ENCODE results near the gene CBX1. TPM values are rescaled to one million over a fixed set of nuclear protein-coding genes. Genes with fewer than 3 reads are reported as not detected.

CBX1 gene
- total RNA-seq, 4 donors from 2014 or later, result 18.4 to 27.5 (median 22.3) TPM

- no peaks in the 10 kb centered on the region for H3K36me3 ChIP-seq
- WGBS, result 92% methylated on average over 3 of the region's 3 CpGs
- no peaks in the 10 kb centered on the region for H3K9me3 ChIP-seq
- H3K4me1 ChIP-seq, result no peaks in the 10 kb centered on the region
- DNase-seq (ENCODE audit: low spot score in 2 of 2), result no peak
- TF ChIP-seq POLR2AphosphoS5 (IDR thresholded peaks at IDR 0.05), result no peak
- TF ChIP-seq CTCF (IDR thresholded peaks at IDR 0.05), result no peak
- no peak for TF ChIP-seq POLR2A (IDR thresholded peaks at IDR 0.05)
- no peak for TF ChIP-seq EP300 (IDR thresholded peaks at IDR 0.05)
- no peak overlapping the region for H3K27ac ChIP-seq
- peaks cover 53% of the 10 kb centered on the region for H3K27me3 ChIP-seq
- no peak overlapping the region for H3K4me3 ChIP-seq
These were observed 43.9 kb upstream of the CBX1 start for GRCh38 chr17:48144976-48145798.

- no peaks in the 10 kb centered on the region for H3K36me3 ChIP-seq
- no peak overlapping the region for H3K27ac ChIP-seq
- no peak overlapping the region for H3K4me3 ChIP-seq
- DNase-seq (ENCODE audit: low spot score in 2 of 2), result no peak
- 67% methylated on average over 8 of the region's 8 CpGs for WGBS
- H3K9me3 ChIP-seq, result no peaks in the 10 kb centered on the region
- peaks cover 44% of the 10 kb centered on the region for H3K27me3 ChIP-seq
- H3K4me1 ChIP-seq, result no peaks in the 10 kb centered on the region
- TF ChIP-seq CTCF (IDR thresholded peaks at IDR 0.05) (no peak), POLR2AphosphoS5 (IDR thresholded peaks at IDR 0.05) (no peak), POLR2A (IDR thresholded peaks at IDR 0.05) (no peak), EP300 (IDR thresholded peaks at IDR 0.05) (no peak)
These were observed 43.0 kb upstream of the CBX1 start for GRCh38 chr17:48144231-48144630.

- no peaks in the 10 kb centered on the region for H3K9me3 ChIP-seq
- H3K4me1 ChIP-seq, result no peaks in the 10 kb centered on the region
- no peak overlapping the region for H3K4me3 ChIP-seq
- H3K36me3 ChIP-seq, result no peaks in the 10 kb centered on the region
- H3K27ac ChIP-seq, result no peak overlapping the region
- no peak for DNase-seq (ENCODE audit: low spot score in 2 of 2)
- WGBS, result 34% methylated on average over 6 of the region's 6 CpGs
- no peak for TF ChIP-seq POLR2A (IDR thresholded peaks at IDR 0.05)
- no peak for TF ChIP-seq EP300 (IDR thresholded peaks at IDR 0.05)
- TF ChIP-seq CTCF (IDR thresholded peaks at IDR 0.05), result no peak
- TF ChIP-seq POLR2AphosphoS5 (IDR thresholded peaks at IDR 0.05), result no peak
- H3K27me3 ChIP-seq, result peaks cover 39% of the 10 kb centered on the region
These were observed 42.4 kb upstream of the CBX1 start for GRCh38 chr17:48143629-48144028.

GRCh38 chr17:48139944-48140343, 38.7 kb upstream of the CBX1 start:
- no peak overlapping the region for H3K4me3 ChIP-seq
- H3K36me3 ChIP-seq, result no peaks in the 10 kb centered on the region
- H3K9me3 ChIP-seq, result no peaks in the 10 kb centered on the region
- DNase-seq (ENCODE audit: low spot score in 2 of 2), result no peak
- no peak overlapping the region for H3K27ac ChIP-seq
- no peaks in the 10 kb centered on the region for H3K4me1 ChIP-seq
- 82% methylated on average over 2 of the region's 2 CpGs for WGBS
- peaks cover 20% of the 10 kb centered on the region for H3K27me3 ChIP-seq
- TF ChIP-seq POLR2A (IDR thresholded peaks at IDR 0.05) (no peak), EP300 (IDR thresholded peaks at IDR 0.05) (no peak), CTCF (IDR thresholded peaks at IDR 0.05) (no peak), POLR2AphosphoS5 (IDR thresholded peaks at IDR 0.05) (no peak)

DNA sequence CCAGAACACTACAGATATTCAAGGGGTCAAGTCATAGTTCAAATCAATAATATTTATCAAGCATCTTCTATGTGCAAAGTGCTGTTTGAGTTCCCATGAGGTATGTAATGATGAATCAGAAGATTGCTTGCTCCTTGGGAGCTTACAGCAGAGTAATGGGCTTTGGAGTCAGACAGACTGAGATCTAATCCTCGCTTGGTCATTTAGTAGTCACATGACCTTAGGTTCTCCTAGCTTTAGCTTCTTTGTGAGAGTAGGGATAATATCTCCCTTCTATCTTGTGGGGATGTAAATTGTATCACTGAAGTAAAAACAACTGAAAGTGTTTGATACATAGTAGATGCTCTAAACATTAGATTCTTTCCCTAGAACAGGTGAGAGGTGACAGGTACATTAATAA, 36.4 kb upstream of the CBX1 start:
- DNase-seq (ENCODE audit: low spot score in 2 of 2), result no peak
- peaks cover 3% of the 10 kb centered on the region for H3K27me3 ChIP-seq
- WGBS, result 79% methylated on average over 1 of the region's 1 CpG
- TF ChIP-seq CTCF (IDR thresholded peaks at IDR 0.05), result no peak
- no peak for TF ChIP-seq POLR2A (IDR thresholded peaks at IDR 0.05)
- TF ChIP-seq POLR2AphosphoS5 (IDR thresholded peaks at IDR 0.05), result no peak
- no peak for TF ChIP-seq EP300 (IDR thresholded peaks at IDR 0.05)
- H3K9me3 ChIP-seq, result no peaks in the 10 kb centered on the region
- H3K27ac ChIP-seq, result no peak overlapping the region
- no peaks in the 10 kb centered on the region for H3K4me1 ChIP-seq
- H3K4me3 ChIP-seq, result no peak overlapping the region
- no peaks in the 10 kb centered on the region for H3K36me3 ChIP-seq

All from suprapubic skin (tissue), 4 donors.